ENCODE data around the gene SRC.

The SRC gene

GRCh38 chr20:37313546-37314091, 32.3 kb upstream of the SRC start:
- no peaks in the 10 kb centered on the region for H3K79me2 ChIP-seq (ENCODE audit: insufficient read depth, low read depth)
- H3K36me3 ChIP-seq (ENCODE audit: insufficient read depth) = no peaks in the 10 kb centered on the region
- H3K9ac ChIP-seq = no peak overlapping the region
- no peak overlapping the region for H3K27ac ChIP-seq
- H3K27me3 ChIP-seq (ENCODE audit: insufficient read depth, low read depth) = no peaks in the 10 kb centered on the region
- H3K4me1 ChIP-seq (ENCODE audit: low read depth, poor library complexity, severe bottlenecking) = peaks cover 10% of the 10 kb centered on the region
- no peak overlapping the region for H3K4me3 ChIP-seq (IDR thresholded peaks at IDR 0.05; ENCODE audit: insufficient read depth, low read depth, low read length)
- H4K20me1 ChIP-seq (ENCODE audit: insufficient read depth) = no peaks in the 10 kb centered on the region
- TF ChIP-seq CTCF (conservative IDR thresholded peaks at IDR 0.05; ENCODE audit: low read depth, low read length) = no peak
- no peak overlapping the region for H2AFZ ChIP-seq (ENCODE audit: low read depth)
- no peak overlapping the region for H3K4me2 ChIP-seq

GRCh38 chr20:37314099-37314498, 31.8 kb upstream of the SRC start:
- no peak overlapping the region for H3K4me2 ChIP-seq
- no peak overlapping the region for H3K9ac ChIP-seq
- H3K4me1 ChIP-seq (ENCODE audit: low read depth, poor library complexity, severe bottlenecking) = peaks cover 5% of the 10 kb centered on the region

GRCh38 chr20:37314617-37315016, 31.3 kb upstream of the SRC start:
- no peak for TF ChIP-seq CTCF (conservative IDR thresholded peaks at IDR 0.05; ENCODE audit: low read depth, low read length)
- Histone ChIP-seq H3K27me3 (ENCODE audit: insufficient read depth, low read depth) (no peaks in the 10 kb centered on the region), H3K36me3 (ENCODE audit: insufficient read depth) (no peaks in the 10 kb centered on the region), H4K20me1 (ENCODE audit: insufficient read depth) (no peaks in the 10 kb centered on the region), H3K9ac (no peak overlapping the region), H3K79me2 (ENCODE audit: insufficient read depth, low read depth) (no peaks in the 10 kb centered on the region), H3K4me2 (no peak overlapping the region), H3K4me1 (ENCODE audit: low read depth, poor library complexity, severe bottlenecking) (no peaks in the 10 kb centered on the region), H3K27ac (no peak overlapping the region), H3K4me3 (IDR thresholded peaks at IDR 0.05; ENCODE audit: insufficient read depth, low read depth, low read length) (no peak overlapping the region), H2AFZ (ENCODE audit: low read depth) (no peak overlapping the region)

More at GRCh38 chr20:37314099-37314498, 31.8 kb upstream of the SRC start:
- no peak overlapping the region for H2AFZ ChIP-seq (ENCODE audit: low read depth)
- no peak overlapping the region for H3K4me3 ChIP-seq (IDR thresholded peaks at IDR 0.05; ENCODE audit: insufficient read depth, low read depth, low read length)
- H3K36me3 ChIP-seq (ENCODE audit: insufficient read depth) = no peaks in the 10 kb centered on the region
- TF ChIP-seq CTCF (conservative IDR thresholded peaks at IDR 0.05; ENCODE audit: low read depth, low read length) = no peak
- no peaks in the 10 kb centered on the region for H4K20me1 ChIP-seq (ENCODE audit: insufficient read depth)
- no peak overlapping the region for H3K27ac ChIP-seq
- H3K79me2 ChIP-seq (ENCODE audit: insufficient read depth, low read depth) = no peaks in the 10 kb centered on the region
- H3K27me3 ChIP-seq (ENCODE audit: insufficient read depth, low read depth) = no peaks in the 10 kb centered on the region

GRCh38 chr20:37315021-37315451, 30.9 kb upstream of the SRC start:
- H3K4me1 ChIP-seq (ENCODE audit: low read depth, poor library complexity, severe bottlenecking) = no peaks in the 10 kb centered on the region
- no peaks in the 10 kb centered on the region for H4K20me1 ChIP-seq (ENCODE audit: insufficient read depth)
- H3K27me3 ChIP-seq (ENCODE audit: insufficient read depth, low read depth) = no peaks in the 10 kb centered on the region
- no peak overlapping the region for H3K4me2 ChIP-seq
- H2AFZ ChIP-seq (ENCODE audit: low read depth) = no peak overlapping the region
- no peak for TF ChIP-seq CTCF (conservative IDR thresholded peaks at IDR 0.05; ENCODE audit: low read depth, low read length)
- no peak overlapping the region for H3K9ac ChIP-seq
- no peak overlapping the region for H3K4me3 ChIP-seq (IDR thresholded peaks at IDR 0.05; ENCODE audit: insufficient read depth, low read depth, low read length)
- no peaks in the 10 kb centered on the region for H3K79me2 ChIP-seq (ENCODE audit: insufficient read depth, low read depth)
- H3K27ac ChIP-seq = no peak overlapping the region
- no peaks in the 10 kb centered on the region for H3K36me3 ChIP-seq (ENCODE audit: insufficient read depth)

Data from KMS-11 (cell line).